ENCODE data around the gene MGLL.

GRCh38 chr3:127791221-127791913, 30.9 kb downstream of the MGLL start:
- TF ChIP-seq CTCF (IDR thresholded peaks at IDR 0.05; ENCODE audit: low read length) (peak; percentile 20; the same call in 1 of the 2 replicates), EZH2 (IDR thresholded peaks at IDR 0.05; ENCODE audit: borderline replicate concordance, low read length) (no peak)

Measured in OCI-LY1 (cell line).